DND-41 (cell line): ENCODE measurements around the gene SPARC.

Experiments
- ATAC-seq: fragments of 200-7000 bp; cut with Tn5 transposase; 3 replicates; pipeline ENCODE4 v1.9.1; 2021; ENCODE audit warnings: low read depth; ENCODE audit not compliant: insufficient read depth
- DNase-seq: peaks from one replicate; pipeline ENCODE4 v3.0.0-alpha.2; 2020
- H2AFZ ChIP-seq: 2 replicates; pipeline ENCODE4 v1.6.0; 2012; ENCODE audit warnings: low read depth, low read length
- H3K27ac ChIP-seq: 2 replicates; pipeline ENCODE4 v1.5.1; 2012; ENCODE audit warnings: low read length, inconsistent platforms
- H3K27me3 ChIP-seq: fragments of 200-600 bp; sonication (generic); 2 replicates; pipeline ENCODE4 v1.6.0; 2012; ENCODE audit warnings: low read length, mild to moderate bottlenecking, inconsistent platforms; ENCODE audit not compliant: insufficient read depth, poor library complexity
- H3K36me3 ChIP-seq: 2 replicates; pipeline ENCODE4 v1.5.1; 2012; ENCODE audit warnings: low read length, inconsistent platforms; ENCODE audit not compliant: insufficient read depth
- H3K4me1 ChIP-seq: 2 replicates; pipeline ENCODE4 v1.5.1; 2012; ENCODE audit warnings: mild to moderate bottlenecking, low read length; ENCODE audit not compliant: insufficient read depth
- H3K4me2 ChIP-seq: 2 replicates; pipeline ENCODE4 v1.6.0; 2012; ENCODE audit warnings: mild to moderate bottlenecking, moderate library complexity, low read length, inconsistent platforms; ENCODE audit not compliant: insufficient read depth
- H3K4me3 ChIP-seq, 2 experiments: fragments of 200-600 bp in 1 of 2; shearing (Covaris generic) in 1 of 2; 2 replicates each; pipeline ENCODE4 v1.5.1; 2012 to 2016; ENCODE audit warnings: inconsistent platforms in 2 of 2, low read length in 2 of 2, mild to moderate bottlenecking in 2 of 2, low read depth in 1 of 2, moderate library complexity in 1 of 2
- H3K79me2 ChIP-seq: 2 replicates; pipeline ENCODE4 v1.6.0; 2012; ENCODE audit warnings: low read length, inconsistent platforms; ENCODE audit not compliant: insufficient read depth
- H3K9ac ChIP-seq: 2 replicates; pipeline ENCODE4 v1.6.0; 2012; ENCODE audit warnings: low read depth, mild to moderate bottlenecking, inconsistent platforms, low read length, moderate library complexity
- H3K9me3 ChIP-seq: 2 replicates; pipeline ENCODE4 v1.5.1; 2012; ENCODE audit warnings: low read length, moderate library complexity, mild to moderate bottlenecking, inconsistent platforms; ENCODE audit not compliant: insufficient read depth, severe bottlenecking
- H4K20me1 ChIP-seq: 2 replicates; pipeline ENCODE4 v1.6.0; 2012; ENCODE audit warnings: low read length; ENCODE audit not compliant: insufficient read depth
- EZH2 ChIP-seq: IDR thresholded peaks from 3 replicates; pipeline ENCODE4 v1.6.1; 2012; ENCODE audit warnings: borderline replicate concordance, low read depth, mild to moderate bottlenecking, moderate library complexity, low read length, inconsistent platforms; ENCODE audit not compliant: severe bottlenecking
- TF ChIP-seq, protein P1 (sequence below): IDR thresholded peaks from 2 replicates; pipeline ENCODE4 v1.5.1; 2012; ENCODE audit warnings: borderline replicate concordance, low read length, moderate library complexity, mild to moderate bottlenecking; ENCODE audit not compliant: poor library complexity, severe bottlenecking; ENCODE audit errors: extremely low read depth

The SPARC gene

DNA sequence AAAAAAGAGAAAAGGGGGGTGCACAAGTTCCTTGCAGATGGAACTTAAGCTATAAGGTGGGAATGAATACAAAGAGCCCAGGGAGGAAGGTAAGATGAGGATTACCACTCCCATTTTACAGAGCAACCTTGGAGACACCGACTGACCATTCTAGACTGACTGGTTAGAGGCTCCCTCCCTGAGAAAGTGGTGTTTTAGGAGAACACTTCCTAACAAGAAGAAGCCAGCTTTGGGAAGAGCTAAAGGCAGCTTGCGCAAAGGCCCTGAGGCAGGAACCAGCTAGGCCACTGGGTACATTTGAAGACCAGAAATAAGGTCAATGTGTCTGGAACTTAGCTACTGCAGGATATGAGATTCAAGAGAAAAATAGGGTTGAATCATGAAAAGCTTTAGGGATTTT, 38.6 kb downstream of the SPARC start:
- Histone ChIP-seq H3K79me2 (no peaks in the 10 kb centered on the region), H4K20me1 (no peaks in the 10 kb centered on the region), H3K27ac (no peak overlapping the region), H3K4me2 (no peak overlapping the region), H3K36me3 (no peaks in the 10 kb centered on the region), H3K4me3 (no peak overlapping the region), H3K27me3 (peaks cover 14% of the 10 kb centered on the region), H2AFZ (no peak overlapping the region), H3K9me3 (no peaks in the 10 kb centered on the region), H3K9ac (no peak overlapping the region), H3K4me1 (no peaks in the 10 kb centered on the region)
- no peak for ATAC-seq
- TF ChIP-seq, protein P1, sequence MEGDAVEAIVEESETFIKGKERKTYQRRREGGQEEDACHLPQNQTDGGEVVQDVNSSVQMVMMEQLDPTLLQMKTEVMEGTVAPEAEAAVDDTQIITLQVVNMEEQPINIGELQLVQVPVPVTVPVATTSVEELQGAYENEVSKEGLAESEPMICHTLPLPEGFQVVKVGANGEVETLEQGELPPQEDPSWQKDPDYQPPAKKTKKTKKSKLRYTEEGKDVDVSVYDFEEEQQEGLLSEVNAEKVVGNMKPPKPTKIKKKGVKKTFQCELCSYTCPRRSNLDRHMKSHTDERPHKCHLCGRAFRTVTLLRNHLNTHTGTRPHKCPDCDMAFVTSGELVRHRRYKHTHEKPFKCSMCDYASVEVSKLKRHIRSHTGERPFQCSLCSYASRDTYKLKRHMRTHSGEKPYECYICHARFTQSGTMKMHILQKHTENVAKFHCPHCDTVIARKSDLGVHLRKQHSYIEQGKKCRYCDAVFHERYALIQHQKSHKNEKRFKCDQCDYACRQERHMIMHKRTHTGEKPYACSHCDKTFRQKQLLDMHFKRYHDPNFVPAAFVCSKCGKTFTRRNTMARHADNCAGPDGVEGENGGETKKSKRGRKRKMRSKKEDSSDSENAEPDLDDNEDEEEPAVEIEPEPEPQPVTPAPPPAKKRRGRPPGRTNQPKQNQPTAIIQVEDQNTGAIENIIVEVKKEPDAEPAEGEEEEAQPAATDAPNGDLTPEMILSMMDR, result no peak
- TF ChIP-seq EZH2, result no peak
- DNase-seq, result no peak

DNA sequence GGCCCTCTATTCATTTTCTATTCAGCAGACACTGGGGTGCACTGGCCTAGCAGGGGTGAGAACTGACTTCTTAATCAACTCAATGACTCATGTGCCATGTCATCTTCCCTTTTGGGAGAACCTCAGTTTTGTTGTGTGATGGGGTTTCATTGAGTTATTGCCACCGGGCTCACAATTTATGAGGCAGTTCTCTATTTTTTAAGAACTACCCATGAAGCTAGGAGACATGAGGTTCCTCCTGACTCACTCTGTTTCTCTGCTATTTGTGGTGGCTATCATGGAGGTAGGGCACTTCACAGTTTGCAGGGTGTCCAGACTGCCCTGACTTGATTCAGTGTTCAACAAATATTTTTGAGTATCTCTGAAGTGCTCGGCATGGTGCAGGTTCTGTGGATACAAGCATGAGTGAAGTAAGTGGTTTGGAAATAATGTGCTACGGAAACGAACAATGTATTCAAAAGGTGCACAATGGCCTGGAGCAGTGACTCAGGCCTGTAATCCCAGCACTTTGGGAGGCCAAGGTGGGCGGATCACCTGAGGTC, 39.3 kb downstream of the SPARC start:
- no peak for DNase-seq

DNA sequence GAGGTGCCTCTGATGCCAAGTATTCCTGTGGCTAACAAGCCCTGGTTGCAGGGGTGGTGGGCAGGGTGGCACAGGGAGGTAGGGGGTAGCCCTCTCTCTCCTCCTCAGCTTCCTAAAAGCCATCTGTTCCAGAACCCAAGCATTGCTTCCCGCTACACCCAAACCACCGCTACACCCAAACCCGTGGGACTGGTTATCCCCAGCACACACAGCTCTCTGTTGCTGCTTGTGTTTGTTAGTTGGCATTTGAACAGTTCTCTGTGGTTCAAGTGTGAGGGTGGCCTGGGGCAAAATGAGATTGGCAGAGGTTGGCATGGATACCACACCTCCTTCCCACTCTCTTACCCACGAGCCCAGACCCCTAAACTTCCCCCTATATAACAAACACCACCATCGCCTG, 40.4 kb downstream of the SPARC start:
- H3K9me3 ChIP-seq, result no peaks in the 10 kb centered on the region
- H4K20me1 ChIP-seq, result no peaks in the 10 kb centered on the region
- H3K4me1 ChIP-seq, result no peaks in the 10 kb centered on the region
- H3K4me2 ChIP-seq, result no peak overlapping the region
- no peaks in the 10 kb centered on the region for H3K79me2 ChIP-seq
- ATAC-seq (no peak), DNase-seq (no peak)
- no peak for TF ChIP-seq EZH2
- TF ChIP-seq, protein P1, result no peak
- H3K9ac ChIP-seq, result no peak overlapping the region
- H3K27me3 ChIP-seq, result peaks cover 13% of the 10 kb centered on the region
- no peaks in the 10 kb centered on the region for H3K36me3 ChIP-seq
- no peak overlapping the region for H3K4me3 ChIP-seq
- H3K27ac ChIP-seq, result no peak overlapping the region
- H2AFZ ChIP-seq, result no peak overlapping the region

More for the DNA sequence above, 39.3 kb downstream of the SPARC start:
- H2AFZ ChIP-seq, result no peak overlapping the region
- H3K36me3 ChIP-seq, result no peaks in the 10 kb centered on the region
- H3K4me3 ChIP-seq, result no peak overlapping the region
- H3K9ac ChIP-seq, result no peak overlapping the region
- no peaks in the 10 kb centered on the region for H4K20me1 ChIP-seq
- H3K27me3 ChIP-seq, result peaks cover 14% of the 10 kb centered on the region
- no peak overlapping the region for H3K4me2 ChIP-seq
- H3K27ac ChIP-seq, result no peak overlapping the region
- no peak for ATAC-seq
- no peaks in the 10 kb centered on the region for H3K9me3 ChIP-seq
- no peaks in the 10 kb centered on the region for H3K4me1 ChIP-seq
- TF ChIP-seq EZH2, result no peak
- H3K79me2 ChIP-seq, result no peaks in the 10 kb centered on the region

DNA sequence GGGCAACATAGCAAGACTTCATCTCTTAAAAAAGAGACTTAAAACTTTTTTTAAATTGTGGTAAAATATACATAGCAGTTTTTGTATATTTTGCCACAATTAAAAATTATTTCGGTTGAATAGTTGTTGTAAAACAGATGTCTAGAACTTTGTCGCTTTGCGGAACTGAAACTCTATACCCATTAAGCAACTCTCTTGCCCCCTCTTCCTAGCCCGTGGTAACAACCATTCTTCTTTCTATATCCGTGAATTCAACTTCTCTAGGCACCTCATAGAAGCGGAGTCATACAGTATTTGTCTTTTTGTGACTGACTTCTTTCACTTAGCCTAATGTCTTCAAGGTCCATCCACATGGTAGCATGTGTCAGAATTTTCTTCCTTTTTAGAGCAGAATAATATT, 43.3 kb downstream of the SPARC start:
- Histone ChIP-seq H3K9me3 (no peaks in the 10 kb centered on the region), H3K4me3 (no peak overlapping the region), H3K27me3 (peaks cover 17% of the 10 kb centered on the region), H3K27ac (no peak overlapping the region), H4K20me1 (no peaks in the 10 kb centered on the region), H3K4me1 (no peaks in the 10 kb centered on the region), H3K9ac (no peak overlapping the region), H2AFZ (no peak overlapping the region), H3K4me2 (no peak overlapping the region), H3K36me3 (no peaks in the 10 kb centered on the region), H3K79me2 (no peaks in the 10 kb centered on the region)
- DNase-seq (no peak), ATAC-seq (no peak)
- TF ChIP-seq EZH2, result no peak
- TF ChIP-seq, protein P1, result no peak
